LNCAP (cell line): Measurements from ENCODE around the gene FGFBP1.

Experiments used
- CTCF ChIP-seq: fragments of 450-650 bp; IDR thresholded peaks from 2 replicates; pipeline ENCODE4 v1.5.1; 2017; ENCODE audit warnings: mild to moderate bottlenecking

The FGFBP1 gene

GRCh38 chr4:15968551-15969300, 30.2 kb upstream of the FGFBP1 start:
- TF ChIP-seq CTCF, result no peak

- TF ChIP-seq CTCF, result no peak
Measured at GRCh38 chr4:15965325-15965724, 26.8 kb upstream of the FGFBP1 start.

GRCh38 chr4:15964159-15964558, 25.6 kb upstream of the FGFBP1 start:
- no peak for TF ChIP-seq CTCF

GRCh38 chr4:15963576-15963975, 25.0 kb upstream of the FGFBP1 start:
- TF ChIP-seq CTCF, result no peak

GRCh38 chr4:15963001-15963451, 24.5 kb upstream of the FGFBP1 start, which contains the start of gene FGFBP2:
TSS of gene FGFBP2 (minus strand) at chr4:15963175. CDS start at chr4:15963129, 46 bp downstream.
- TF ChIP-seq CTCF, result peak; percentile 41

- TF ChIP-seq CTCF, result no peak
Measured at GRCh38 chr4:15961781-15962510, 23.4 kb upstream of the FGFBP1 start.

GRCh38 chr4:15958562-15958961, 20.0 kb upstream of the FGFBP1 start:
- no peak for TF ChIP-seq CTCF
